ENCODE measurements around the gene SHISAL1. TPM values are rescaled to one million over a fixed set of nuclear protein-coding genes. Genes with fewer than 3 reads are reported as not detected.

The SHISAL1 gene
- total RNA-seq, 4 donors from 2014 or later = 0.17 to 0.89 (median 0.22) TPM

DNA sequence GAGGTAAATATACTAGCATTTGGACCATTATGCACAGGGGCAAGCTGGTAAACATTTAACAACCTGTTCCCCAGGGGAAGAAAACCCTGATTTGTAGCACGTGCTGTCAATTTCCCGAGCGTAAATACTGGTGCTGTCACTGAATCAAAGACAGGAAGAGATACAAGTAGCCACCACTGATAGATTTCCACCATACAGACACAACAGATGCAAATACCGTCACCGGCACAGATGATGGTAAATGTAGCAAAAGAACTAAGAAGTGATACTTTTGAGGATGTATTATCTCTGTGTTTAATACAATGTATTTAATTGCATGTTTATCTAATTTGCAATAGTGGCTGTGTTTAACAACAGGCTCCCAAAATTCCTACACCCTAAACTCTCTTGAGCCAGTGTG lies 39.6 kb downstream of the SHISAL1 start:
- Histone ChIP-seq H3K27me3 (peaks cover 13% of the 10 kb centered on the region), H3K27ac (no peak overlapping the region), H3K36me3 (no peaks in the 10 kb centered on the region), H3K9me3 (no peaks in the 10 kb centered on the region), H3K4me1 (no peaks in the 10 kb centered on the region), H3K4me3 (no peak overlapping the region)
- TF ChIP-seq POLR2AphosphoS5 (IDR thresholded peaks at IDR 0.05) (no peak), EP300 (IDR thresholded peaks at IDR 0.05) (no peak)
- TF ChIP-seq, protein P1, sequence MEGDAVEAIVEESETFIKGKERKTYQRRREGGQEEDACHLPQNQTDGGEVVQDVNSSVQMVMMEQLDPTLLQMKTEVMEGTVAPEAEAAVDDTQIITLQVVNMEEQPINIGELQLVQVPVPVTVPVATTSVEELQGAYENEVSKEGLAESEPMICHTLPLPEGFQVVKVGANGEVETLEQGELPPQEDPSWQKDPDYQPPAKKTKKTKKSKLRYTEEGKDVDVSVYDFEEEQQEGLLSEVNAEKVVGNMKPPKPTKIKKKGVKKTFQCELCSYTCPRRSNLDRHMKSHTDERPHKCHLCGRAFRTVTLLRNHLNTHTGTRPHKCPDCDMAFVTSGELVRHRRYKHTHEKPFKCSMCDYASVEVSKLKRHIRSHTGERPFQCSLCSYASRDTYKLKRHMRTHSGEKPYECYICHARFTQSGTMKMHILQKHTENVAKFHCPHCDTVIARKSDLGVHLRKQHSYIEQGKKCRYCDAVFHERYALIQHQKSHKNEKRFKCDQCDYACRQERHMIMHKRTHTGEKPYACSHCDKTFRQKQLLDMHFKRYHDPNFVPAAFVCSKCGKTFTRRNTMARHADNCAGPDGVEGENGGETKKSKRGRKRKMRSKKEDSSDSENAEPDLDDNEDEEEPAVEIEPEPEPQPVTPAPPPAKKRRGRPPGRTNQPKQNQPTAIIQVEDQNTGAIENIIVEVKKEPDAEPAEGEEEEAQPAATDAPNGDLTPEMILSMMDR (IDR thresholded peaks at IDR 0.05) = no peak
- 72% methylated on average over 5 of the region's 5 CpGs for WGBS
- DNase-seq (ENCODE audit: low spot score in 2 of 2) = no peak

DNA sequence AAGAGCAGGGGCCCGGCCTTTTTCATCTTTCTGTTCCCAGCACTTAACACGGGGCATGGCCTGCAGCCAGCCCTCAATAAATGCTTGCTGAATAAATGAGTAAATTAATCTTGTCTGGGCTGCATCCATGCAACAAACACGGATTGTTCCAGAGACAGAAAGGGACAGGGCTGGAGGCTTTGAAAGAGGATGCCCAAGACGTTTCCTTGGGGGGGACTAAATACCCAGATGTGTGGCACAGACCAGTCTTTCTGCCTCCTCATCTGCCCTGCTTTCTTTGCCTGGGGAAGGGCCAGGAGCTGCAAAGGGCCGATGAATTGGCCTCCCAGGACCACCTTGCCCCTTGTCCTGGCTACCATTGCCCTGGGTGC lies 40.4 kb downstream of the SHISAL1 start:
- WGBS = 33% methylated on average over 5 of the region's 5 CpGs
- H3K27me3 ChIP-seq = peaks cover 17% of the 10 kb centered on the region
- H3K27ac ChIP-seq = no peak overlapping the region
- no peak for DNase-seq (ENCODE audit: low spot score in 2 of 2)
- H3K4me1 ChIP-seq = no peaks in the 10 kb centered on the region
- no peaks in the 10 kb centered on the region for H3K36me3 ChIP-seq
- no peak overlapping the region for H3K4me3 ChIP-seq
- no peaks in the 10 kb centered on the region for H3K9me3 ChIP-seq
- TF ChIP-seq POLR2A (IDR thresholded peaks at IDR 0.05) = no peak

DNA sequence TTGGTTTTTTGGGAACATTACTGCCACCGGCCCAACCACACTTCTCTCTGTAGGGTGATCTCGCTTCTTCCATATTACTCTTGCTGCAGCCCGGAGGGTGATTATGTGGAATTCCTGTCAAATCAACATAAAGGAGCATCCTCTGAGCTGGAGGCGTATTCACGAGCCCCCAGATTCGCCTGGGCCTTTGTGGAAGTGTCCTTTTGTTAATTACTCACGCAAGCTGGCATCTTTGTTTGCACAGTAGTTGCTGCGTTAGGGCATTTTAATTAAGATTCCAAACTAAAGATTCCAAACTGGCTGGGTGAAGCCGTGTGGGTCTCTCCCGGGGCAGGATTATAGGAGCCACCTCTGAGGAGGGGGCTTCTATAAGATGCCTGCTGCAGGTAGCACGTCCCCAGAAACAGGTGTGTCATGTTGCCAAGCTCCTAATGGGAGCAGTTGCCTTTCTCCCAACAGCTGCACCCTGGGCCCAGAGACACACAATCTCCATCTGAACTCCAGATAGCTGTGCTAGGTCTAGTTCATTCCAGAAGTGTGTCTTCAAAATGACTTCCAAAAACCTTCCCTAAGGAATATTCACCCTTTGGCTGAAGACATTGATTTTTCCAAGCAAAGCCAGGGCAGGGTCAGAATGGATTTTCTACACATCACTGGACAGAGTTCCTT lies 40.9 kb downstream of the SHISAL1 start:
- Histone ChIP-seq H3K27me3 (peaks cover 22% of the 10 kb centered on the region), H3K9me3 (no peaks in the 10 kb centered on the region), H3K4me1 (no peaks in the 10 kb centered on the region), H3K36me3 (no peaks in the 10 kb centered on the region), H3K4me3 (no peak overlapping the region), H3K27ac (no peak overlapping the region)
- no peak for DNase-seq (ENCODE audit: low spot score in 2 of 2)
- TF ChIP-seq POLR2AphosphoS5 (IDR thresholded peaks at IDR 0.05) (no peak), EP300 (IDR thresholded peaks at IDR 0.05) (no peak), POLR2A (IDR thresholded peaks at IDR 0.05) (no peak)
- TF ChIP-seq, protein P1 (IDR thresholded peaks at IDR 0.05) = no peak
- 88% methylated on average over 9 of the region's 11 CpGs for WGBS

DNA sequence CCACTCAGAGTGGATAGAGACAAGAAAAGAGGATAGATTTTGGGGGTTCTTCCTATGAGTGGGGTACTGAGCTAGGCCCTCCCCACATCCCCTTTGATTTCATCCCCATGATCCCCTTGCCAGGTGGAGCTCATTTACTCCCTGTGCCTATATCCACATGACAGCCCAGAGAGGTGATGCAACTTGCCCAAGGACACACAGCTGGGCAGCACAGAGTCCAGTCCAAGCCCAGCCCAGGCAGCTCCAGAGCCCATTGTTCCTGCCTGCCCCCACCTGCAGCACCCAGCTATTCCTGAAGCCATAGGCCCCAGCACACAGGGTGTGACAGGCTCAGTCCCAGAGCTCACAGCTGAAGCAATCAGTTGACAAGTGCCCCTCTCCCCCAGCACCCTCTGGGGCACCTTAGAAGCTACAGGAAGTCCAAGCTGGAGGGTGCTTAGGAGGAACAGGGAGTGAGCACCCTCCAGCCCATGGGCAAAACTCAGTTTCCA lies 41.7 kb downstream of the SHISAL1 start:
- Histone ChIP-seq H3K9me3 (no peaks in the 10 kb centered on the region), H3K4me3 (no peak overlapping the region), H3K27me3 (peaks cover 20% of the 10 kb centered on the region), H3K4me1 (no peaks in the 10 kb centered on the region), H3K27ac (no peak overlapping the region), H3K36me3 (no peaks in the 10 kb centered on the region)
- no peak for TF ChIP-seq EP300 (IDR thresholded peaks at IDR 0.05)
- no peak for TF ChIP-seq POLR2A (IDR thresholded peaks at IDR 0.05)
- TF ChIP-seq, protein P1 (IDR thresholded peaks at IDR 0.05) = no peak
- TF ChIP-seq POLR2AphosphoS5 (IDR thresholded peaks at IDR 0.05) = no peak
- DNase-seq (ENCODE audit: low spot score in 2 of 2) = no peak

DNA sequence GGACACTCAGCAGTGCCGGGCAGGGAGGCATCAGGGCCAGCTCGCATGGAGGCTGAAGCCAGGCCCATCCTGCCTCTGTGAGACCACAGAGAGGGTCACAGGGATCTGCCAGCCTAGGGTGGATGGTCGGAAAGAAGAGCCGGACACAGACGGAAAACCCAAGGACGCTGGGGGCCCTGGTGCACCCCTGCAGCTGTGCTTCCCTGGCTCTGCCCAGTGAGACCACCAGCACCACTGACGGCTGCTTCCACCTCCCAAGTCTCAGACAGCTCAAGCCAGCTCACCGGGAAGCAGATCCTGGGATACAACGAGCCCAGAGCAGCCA lies 42.2 kb downstream of the SHISAL1 start:
- Histone ChIP-seq H3K36me3 (no peaks in the 10 kb centered on the region), H3K27ac (no peak overlapping the region), H3K4me3 (no peak overlapping the region), H3K4me1 (no peaks in the 10 kb centered on the region), H3K9me3 (no peaks in the 10 kb centered on the region), H3K27me3 (peaks cover 18% of the 10 kb centered on the region)
- WGBS = 71% methylated on average over 5 of the region's 9 CpGs
- no peak for TF ChIP-seq POLR2A (IDR thresholded peaks at IDR 0.05)
- TF ChIP-seq, protein P1 (IDR thresholded peaks at IDR 0.05) = no peak
- TF ChIP-seq EP300 (IDR thresholded peaks at IDR 0.05) = no peak
- no peak for TF ChIP-seq POLR2AphosphoS5 (IDR thresholded peaks at IDR 0.05)
- DNase-seq (ENCODE audit: low spot score in 2 of 2) = no peak
